ENCODE results near the gene TEX22.

Gene TEX22, protein sequence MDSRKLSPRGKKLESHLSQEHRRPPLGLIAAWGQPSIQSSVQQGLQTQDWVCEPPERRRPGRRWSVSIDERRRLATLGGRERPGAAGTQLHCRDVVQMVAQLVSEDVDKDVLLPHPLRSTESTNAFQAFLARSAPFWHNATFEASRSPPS

DNA sequence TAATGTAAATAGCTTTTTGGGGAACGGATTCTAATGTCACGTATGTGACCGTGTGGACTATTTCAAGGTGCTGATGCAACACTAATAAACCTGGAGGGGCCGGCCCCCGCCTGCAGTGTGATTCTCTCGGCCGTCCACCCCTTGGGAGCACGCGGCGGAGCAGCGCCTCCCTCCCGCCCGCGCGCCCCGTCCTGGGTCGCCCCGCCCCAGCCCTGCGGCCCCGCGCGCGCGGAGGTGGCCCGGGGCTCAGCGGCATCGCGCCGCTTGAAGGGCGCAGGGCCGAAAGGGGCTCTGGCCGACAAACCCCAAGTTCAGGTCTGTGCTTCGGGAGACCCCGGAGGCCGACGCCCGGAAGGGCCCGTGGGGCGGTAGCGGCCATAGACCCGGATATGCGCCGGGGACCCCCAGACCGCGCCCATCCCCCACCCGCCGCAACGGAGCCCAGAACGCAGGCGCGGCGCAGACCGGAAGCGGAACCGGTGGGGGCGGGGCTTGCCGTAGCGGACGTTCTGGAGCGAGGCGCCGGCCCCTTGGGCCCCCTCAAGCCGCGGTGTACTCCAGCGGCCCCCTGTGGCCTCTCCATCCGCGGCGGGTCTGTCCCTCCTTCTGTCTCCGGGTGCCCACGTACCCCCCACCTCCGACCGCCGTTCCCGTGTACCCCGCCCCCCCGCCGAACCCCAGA lies at the start of gene TEX22:
Gene TEX22 (plus strand): TSS at position 495 of the 682 bp plus-strand sequence. CDS start 803 bp downstream, outside the sequence.
- Histone ChIP-seq H4K20me1 (ENCODE audit: control insufficient read depth, insufficient read depth, low read depth, low read length) (no peaks in the 10 kb centered on the region), H3F3A (ENCODE audit: control insufficient read depth, insufficient read depth) (peaks cover 6% of the 10 kb centered on the region; the same call in 1 of the 2 replicates), H3K27me3 (ENCODE audit: control insufficient read depth, low read length) (no peaks in the 10 kb centered on the region), H3K9me3 (ENCODE audit: control insufficient read depth, insufficient read depth, low read length) (no peaks in the 10 kb centered on the region), H3K36me3 (ENCODE audit: control insufficient read depth, low read length) (peaks cover 26% of the 10 kb centered on the region), H3K79me2 (ENCODE audit: control insufficient read depth, low read length) (peaks cover 26% of the 10 kb centered on the region), H3K27ac (ENCODE audit: low read depth, low read length) (peak within 1 kb of the TSS; percentile 69), H3K4me1 (ENCODE audit: control insufficient read depth, low read length) (peaks cover 29% of the 10 kb centered on the region), H3K9me2 (replicated peaks; ENCODE audit: control insufficient read depth, low read length) (no peaks in the 10 kb centered on the region), H3K4me3 (ENCODE audit: low read length) (peak within 1 kb of the TSS; percentile 95), H3K4me2 (ENCODE audit: low read length) (peak within 1 kb of the TSS; percentile 85)
- TF ChIP-seq, protein P1, sequence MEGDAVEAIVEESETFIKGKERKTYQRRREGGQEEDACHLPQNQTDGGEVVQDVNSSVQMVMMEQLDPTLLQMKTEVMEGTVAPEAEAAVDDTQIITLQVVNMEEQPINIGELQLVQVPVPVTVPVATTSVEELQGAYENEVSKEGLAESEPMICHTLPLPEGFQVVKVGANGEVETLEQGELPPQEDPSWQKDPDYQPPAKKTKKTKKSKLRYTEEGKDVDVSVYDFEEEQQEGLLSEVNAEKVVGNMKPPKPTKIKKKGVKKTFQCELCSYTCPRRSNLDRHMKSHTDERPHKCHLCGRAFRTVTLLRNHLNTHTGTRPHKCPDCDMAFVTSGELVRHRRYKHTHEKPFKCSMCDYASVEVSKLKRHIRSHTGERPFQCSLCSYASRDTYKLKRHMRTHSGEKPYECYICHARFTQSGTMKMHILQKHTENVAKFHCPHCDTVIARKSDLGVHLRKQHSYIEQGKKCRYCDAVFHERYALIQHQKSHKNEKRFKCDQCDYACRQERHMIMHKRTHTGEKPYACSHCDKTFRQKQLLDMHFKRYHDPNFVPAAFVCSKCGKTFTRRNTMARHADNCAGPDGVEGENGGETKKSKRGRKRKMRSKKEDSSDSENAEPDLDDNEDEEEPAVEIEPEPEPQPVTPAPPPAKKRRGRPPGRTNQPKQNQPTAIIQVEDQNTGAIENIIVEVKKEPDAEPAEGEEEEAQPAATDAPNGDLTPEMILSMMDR (IDR thresholded peaks at IDR 0.05; ENCODE audit: low read depth, low read length, poor library complexity, severe bottlenecking), result peak; percentile 46
- no peak for TF ChIP-seq EZH2phosphoT487 (IDR thresholded peaks at IDR 0.05; ENCODE audit: borderline replicate concordance, low read length)

DNA sequence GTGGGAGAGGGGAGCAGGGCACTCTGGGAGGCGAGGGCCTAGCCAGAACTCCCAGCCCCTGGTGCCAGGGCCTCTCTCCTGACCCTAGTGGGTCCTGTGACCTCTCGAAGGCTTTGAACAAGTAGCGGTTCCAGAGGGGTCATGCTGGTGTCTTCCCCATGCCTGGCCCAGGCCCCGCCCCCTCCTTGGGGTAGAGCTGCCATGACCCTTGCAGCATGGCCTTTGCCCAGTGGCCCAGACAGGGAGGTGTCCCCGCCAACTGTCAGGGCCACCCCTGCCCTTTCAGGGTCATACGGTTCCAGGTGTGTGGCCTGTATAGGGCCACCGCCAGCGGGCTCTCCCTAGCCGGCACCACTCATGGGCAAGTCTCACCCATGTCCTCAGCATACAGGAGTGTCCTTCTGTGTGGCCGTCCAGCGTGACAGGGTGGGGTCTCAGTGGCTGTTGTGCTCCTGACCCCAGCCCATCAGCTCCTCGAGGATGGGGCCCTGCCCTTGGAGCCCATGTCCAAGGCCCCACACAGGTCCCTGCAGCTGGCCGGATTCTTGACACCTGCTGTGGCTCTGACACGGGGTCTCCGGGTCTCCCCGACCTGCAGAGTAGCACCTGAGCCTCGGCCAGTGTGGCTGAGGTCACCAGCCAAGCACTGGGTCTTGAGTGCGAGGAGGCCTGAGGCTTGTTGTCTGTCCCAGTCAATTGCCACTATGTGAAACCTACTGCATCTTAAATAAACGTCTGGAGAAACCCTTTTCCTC lies 49.2 kb upstream of the TEX22 start:
- Histone ChIP-seq H4K20me1 (ENCODE audit: control insufficient read depth, insufficient read depth, low read depth, low read length) (no peaks in the 10 kb centered on the region), H3K79me2 (ENCODE audit: control insufficient read depth, low read length) (no peaks in the 10 kb centered on the region), H3K36me3 (ENCODE audit: control insufficient read depth, low read length) (no peaks in the 10 kb centered on the region), H3F3A (ENCODE audit: control insufficient read depth, insufficient read depth) (no peaks in the 10 kb centered on the region), H3K4me2 (ENCODE audit: low read length) (no peak overlapping the region), H3K27ac (ENCODE audit: low read depth, low read length) (no peak overlapping the region), H3K4me1 (ENCODE audit: control insufficient read depth, low read length) (no peaks in the 10 kb centered on the region; the same call in 1 of the 2 replicates), H3K9me2 (replicated peaks; ENCODE audit: control insufficient read depth, low read length) (no peaks in the 10 kb centered on the region), H3K9me3 (ENCODE audit: control insufficient read depth, insufficient read depth, low read length) (no peaks in the 10 kb centered on the region), H3K27me3 (ENCODE audit: control insufficient read depth, low read length) (no peaks in the 10 kb centered on the region), H3K4me3 (ENCODE audit: low read length) (no peak overlapping the region)
- TF ChIP-seq, protein P1 (IDR thresholded peaks at IDR 0.05; ENCODE audit: low read depth, low read length, poor library complexity, severe bottlenecking), result no peak
- no peak for TF ChIP-seq EZH2phosphoT487 (IDR thresholded peaks at IDR 0.05; ENCODE audit: borderline replicate concordance, low read length)

DNA sequence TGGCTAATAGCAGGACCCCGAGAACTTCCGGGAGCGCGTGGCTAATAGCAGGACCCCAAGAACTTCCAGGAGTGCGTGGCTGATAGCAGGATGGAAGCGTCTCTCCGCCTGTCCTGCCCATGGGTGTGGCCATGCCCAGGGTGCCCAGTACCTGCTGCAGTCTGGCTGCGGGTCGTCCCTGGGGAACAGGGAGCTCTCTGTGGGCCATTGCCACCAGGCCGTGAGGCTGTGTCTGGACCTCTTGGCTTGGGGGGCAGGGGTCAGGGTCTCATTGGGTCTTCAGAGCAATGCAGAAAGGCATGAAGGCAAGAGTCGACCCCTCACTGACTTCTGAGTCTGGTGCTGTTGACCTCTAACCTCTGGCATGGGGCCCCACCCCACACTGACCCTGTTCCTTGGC lies 48.3 kb upstream of the TEX22 start:
- Histone ChIP-seq H3K27me3 (ENCODE audit: control insufficient read depth, low read length) (no peaks in the 10 kb centered on the region), H3F3A (ENCODE audit: control insufficient read depth, insufficient read depth) (no peaks in the 10 kb centered on the region), H3K9me2 (replicated peaks; ENCODE audit: control insufficient read depth, low read length) (no peaks in the 10 kb centered on the region), H3K4me1 (ENCODE audit: control insufficient read depth, low read length) (no peaks in the 10 kb centered on the region; the same call in 1 of the 2 replicates), H3K79me2 (ENCODE audit: control insufficient read depth, low read length) (no peaks in the 10 kb centered on the region), H4K20me1 (ENCODE audit: control insufficient read depth, insufficient read depth, low read depth, low read length) (no peaks in the 10 kb centered on the region), H3K4me2 (ENCODE audit: low read length) (no peak overlapping the region), H3K27ac (ENCODE audit: low read depth, low read length) (no peak overlapping the region), H3K9me3 (ENCODE audit: control insufficient read depth, insufficient read depth, low read length) (no peaks in the 10 kb centered on the region), H3K4me3 (ENCODE audit: low read length) (no peak overlapping the region), H3K36me3 (ENCODE audit: control insufficient read depth, low read length) (no peaks in the 10 kb centered on the region)
- TF ChIP-seq, protein P1 (IDR thresholded peaks at IDR 0.05; ENCODE audit: low read depth, low read length, poor library complexity, severe bottlenecking), result no peak
- no peak for TF ChIP-seq EZH2phosphoT487 (IDR thresholded peaks at IDR 0.05; ENCODE audit: borderline replicate concordance, low read length)
